ENCODE results near the gene SLC6A6.

SLC6A6 gene

GRCh38 chr3:14524311-14524711, 121.9 kb downstream of the SLC6A6 start:
- DNase-seq (ENCODE audit: low spot score): no peak

GRCh38 chr3:14524920-14525660, 122.7 kb downstream of the SLC6A6 start:
- DNase-seq (ENCODE audit: low spot score): no peak

- peak; percentile 5 for DNase-seq (ENCODE audit: low spot score)
These were observed 123.6 kb downstream of the SLC6A6 start for GRCh38 chr3:14525685-14526631.

GRCh38 chr3:14528081-14528480, 125.7 kb downstream of the SLC6A6 start:
- DNase-seq (ENCODE audit: low spot score): no peak

- DNase-seq (ENCODE audit: low spot score): no peak
These were observed 129.5 kb downstream of the SLC6A6 start for GRCh38 chr3:14531856-14532395.

GRCh38 chr3:14532691-14533456, 130.5 kb downstream of the SLC6A6 start:
- DNase-seq (ENCODE audit: low spot score): peak; percentile 8

GRCh38 chr3:14533457-14533958, 131.1 kb downstream of the SLC6A6 start:
- DNase-seq (ENCODE audit: low spot score): no peak

- no peak for DNase-seq (ENCODE audit: low spot score)
These were observed 132.2 kb downstream of the SLC6A6 start for GRCh38 chr3:14534516-14535191.

GRCh38 chr3:14535616-14536015, 133.2 kb downstream of the SLC6A6 start:
- no peak for DNase-seq (ENCODE audit: low spot score)

- DNase-seq (ENCODE audit: low spot score): no peak
These were observed 133.8 kb downstream of the SLC6A6 start for GRCh38 chr3:14536055-14536815.

GRCh38 chr3:14536837-14537589, 134.6 kb downstream of the SLC6A6 start:
- DNase-seq (ENCODE audit: low spot score): no peak

- peak; percentile 16 for DNase-seq (ENCODE audit: low spot score)
These were observed 135.4 kb downstream of the SLC6A6 start for GRCh38 chr3:14537590-14538450.

GRCh38 chr3:14538451-14539088, 136.2 kb downstream of the SLC6A6 start:
- DNase-seq (ENCODE audit: low spot score): no peak
